ENCODE data around the gene NHLRC4.

Gene NHLRC4

DNA sequence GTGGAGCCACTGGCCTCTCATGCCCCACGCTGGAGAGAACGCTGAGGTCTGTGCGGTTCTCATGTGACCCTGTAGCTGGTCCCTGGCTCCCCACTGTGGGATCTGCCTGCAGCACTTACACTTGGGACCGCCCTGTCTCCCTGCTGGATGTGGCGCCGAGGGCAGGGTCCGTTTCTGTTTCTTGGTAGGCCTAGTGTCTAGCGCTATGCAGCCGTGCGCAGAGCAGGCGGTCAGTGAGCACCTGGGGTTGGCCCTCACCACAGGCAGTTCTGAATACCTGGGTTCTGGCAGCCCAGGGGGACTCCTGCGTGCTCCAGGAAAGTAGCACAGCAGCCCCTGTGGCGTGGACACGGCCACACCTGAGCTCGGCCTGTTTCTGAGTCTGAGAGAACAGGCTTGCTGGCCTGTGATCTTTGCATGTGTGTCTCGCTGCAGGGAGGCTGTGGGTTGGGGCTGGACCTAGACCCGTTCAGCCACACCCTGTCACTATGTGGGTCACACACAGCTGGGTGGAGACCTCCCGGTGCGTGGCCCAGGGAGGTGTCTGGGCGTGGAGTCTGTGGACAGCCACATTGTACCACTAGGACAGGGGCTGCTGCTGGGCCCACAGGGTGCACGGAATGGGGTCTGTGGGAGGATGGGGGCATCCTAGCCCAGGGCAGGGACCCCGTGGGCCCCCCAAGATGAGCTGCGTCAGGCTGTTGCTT, 36.5 kb upstream of the NHLRC4 start:
- DNase-seq (ENCODE audit: low read depth in 3 of 3): no peak

DNA sequence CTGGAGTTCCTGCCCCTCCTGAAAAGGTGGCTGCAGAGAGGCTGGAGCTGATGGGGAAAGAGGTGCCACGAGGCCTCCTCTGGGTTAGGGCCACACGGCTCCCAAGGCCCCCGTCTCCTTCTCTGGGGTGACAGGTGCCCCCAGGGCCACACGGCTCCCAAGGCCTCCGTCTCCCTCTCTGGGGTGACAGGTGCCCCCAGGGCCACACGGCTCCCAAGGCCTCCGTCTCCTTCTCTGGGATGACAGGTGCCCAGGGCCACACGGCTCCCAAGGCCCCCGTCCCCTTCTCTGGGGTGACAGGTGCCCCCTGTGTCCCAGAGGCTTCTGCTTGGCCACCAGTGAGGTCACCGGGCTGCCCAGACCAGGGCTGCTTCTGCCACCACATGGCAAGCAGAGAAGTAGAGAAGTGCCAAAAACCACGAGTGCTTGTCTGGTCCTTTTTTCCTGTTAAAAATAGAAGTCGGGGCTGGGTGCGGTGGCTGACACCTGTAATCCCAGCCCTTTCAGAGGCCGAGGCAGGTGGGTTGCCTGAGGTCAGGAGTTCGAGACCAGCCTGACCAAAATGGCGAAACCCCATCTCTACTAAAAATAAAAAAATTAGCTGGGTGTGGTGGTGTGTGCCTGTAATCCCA, 35.2 kb upstream of the NHLRC4 start:
- no peak for DNase-seq (ENCODE audit: low read depth in 3 of 3)

- DNase-seq (ENCODE audit: low read depth in 3 of 3): no peak
These were observed 33.2 kb upstream of the NHLRC4 start for GRCh38 chr16:533391-534123.

- no peak for DNase-seq (ENCODE audit: low read depth in 3 of 3)
These were observed 32.7 kb upstream of the NHLRC4 start for GRCh38 chr16:534135-534534.

- no peak for DNase-seq (ENCODE audit: low read depth in 3 of 3)
These were observed 31.9 kb upstream of the NHLRC4 start for GRCh38 chr16:534856-535445.

- DNase-seq (ENCODE audit: low read depth in 3 of 3): no peak
These were observed 31.1 kb upstream of the NHLRC4 start for GRCh38 chr16:535446-536405.

GRCh38 chr16:536746-537145, 30.1 kb upstream of the NHLRC4 start:
- DNase-seq (ENCODE audit: low read depth in 3 of 3): no peak

DNA sequence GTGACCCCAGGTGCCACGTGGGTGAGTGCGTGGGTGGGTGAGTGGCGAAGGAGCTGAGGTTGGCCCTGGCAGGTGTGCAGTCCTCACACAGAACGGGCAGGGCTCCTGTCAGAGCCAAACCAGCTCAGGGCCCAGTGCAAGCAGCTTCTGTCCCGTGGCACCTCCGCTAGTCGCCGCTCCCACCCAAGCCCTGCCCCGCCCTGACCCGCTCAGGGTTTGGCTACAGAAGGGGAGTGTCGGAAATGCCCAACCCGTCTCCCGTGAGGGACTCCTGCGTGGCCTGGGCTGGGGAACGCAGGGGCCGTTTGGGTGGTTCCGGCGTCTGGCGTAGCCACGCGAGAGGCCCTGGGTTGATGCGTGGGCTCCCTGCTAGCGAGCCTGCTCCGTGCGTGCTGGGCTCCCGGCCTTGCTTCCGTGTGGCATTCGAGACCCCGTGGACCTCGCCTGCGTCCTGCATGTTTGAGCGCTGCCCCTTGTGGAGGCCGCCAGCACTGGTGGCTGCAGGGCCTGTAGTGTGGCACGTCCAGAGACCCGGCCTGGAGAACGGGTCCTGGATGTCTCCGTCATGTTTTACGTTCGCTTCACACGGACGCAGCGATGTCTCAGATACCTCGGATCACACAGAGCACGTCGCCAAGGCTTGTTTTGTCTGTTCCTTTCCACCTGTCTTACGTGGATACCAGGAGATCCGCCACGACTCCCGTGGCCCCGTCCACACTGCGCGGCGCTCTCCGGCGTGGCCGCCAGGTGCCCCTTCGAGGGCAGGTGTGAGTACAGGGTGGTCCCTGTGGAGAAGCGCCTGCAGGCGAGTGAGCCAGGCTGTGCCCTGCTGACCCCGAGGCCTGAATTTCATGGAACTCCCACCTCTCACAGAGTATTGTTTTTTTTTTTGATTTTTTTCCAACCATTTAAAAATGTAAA, 29.1 kb upstream of the NHLRC4 start:
- no peak for DNase-seq (ENCODE audit: low read depth in 3 of 3)

DNA sequence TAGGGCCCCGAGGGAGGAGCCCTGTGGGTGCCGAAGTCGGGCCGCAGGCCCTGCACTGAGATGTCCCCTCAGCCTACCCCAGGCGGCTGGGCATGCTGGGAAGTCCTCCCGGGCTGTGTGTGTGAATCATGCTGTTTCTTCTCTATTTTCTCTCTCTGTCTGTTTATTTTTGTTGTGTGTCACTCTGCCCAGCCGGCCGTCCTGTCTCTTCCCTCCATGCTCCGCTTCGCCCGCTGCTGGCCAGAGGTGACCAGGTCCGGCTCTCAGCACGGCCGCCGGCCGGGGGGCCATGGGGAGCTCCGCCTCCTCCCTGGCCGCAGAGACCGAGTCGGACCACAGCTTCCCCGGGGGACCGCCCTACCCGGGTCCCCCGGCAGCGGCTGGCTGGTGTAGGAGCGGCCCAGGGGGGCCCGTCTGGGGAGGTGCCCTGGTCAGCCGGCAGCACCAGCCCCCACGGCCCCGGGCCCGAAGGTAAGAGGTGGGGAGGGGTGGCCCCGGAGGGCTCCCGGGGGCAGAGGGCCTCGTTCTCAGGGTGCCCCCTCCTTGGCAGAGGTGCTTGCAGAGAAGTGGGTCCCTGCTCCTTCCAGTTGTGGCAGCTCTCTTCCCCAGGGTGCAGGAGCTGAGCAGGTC, 26.8 kb upstream of the NHLRC4 start:
- DNase-seq (ENCODE audit: low read depth in 3 of 3): no peak

GRCh38 chr16:540645-541340, 26.0 kb upstream of the NHLRC4 start:
- DNase-seq (ENCODE audit: low read depth in 3 of 3): no peak

DNA sequence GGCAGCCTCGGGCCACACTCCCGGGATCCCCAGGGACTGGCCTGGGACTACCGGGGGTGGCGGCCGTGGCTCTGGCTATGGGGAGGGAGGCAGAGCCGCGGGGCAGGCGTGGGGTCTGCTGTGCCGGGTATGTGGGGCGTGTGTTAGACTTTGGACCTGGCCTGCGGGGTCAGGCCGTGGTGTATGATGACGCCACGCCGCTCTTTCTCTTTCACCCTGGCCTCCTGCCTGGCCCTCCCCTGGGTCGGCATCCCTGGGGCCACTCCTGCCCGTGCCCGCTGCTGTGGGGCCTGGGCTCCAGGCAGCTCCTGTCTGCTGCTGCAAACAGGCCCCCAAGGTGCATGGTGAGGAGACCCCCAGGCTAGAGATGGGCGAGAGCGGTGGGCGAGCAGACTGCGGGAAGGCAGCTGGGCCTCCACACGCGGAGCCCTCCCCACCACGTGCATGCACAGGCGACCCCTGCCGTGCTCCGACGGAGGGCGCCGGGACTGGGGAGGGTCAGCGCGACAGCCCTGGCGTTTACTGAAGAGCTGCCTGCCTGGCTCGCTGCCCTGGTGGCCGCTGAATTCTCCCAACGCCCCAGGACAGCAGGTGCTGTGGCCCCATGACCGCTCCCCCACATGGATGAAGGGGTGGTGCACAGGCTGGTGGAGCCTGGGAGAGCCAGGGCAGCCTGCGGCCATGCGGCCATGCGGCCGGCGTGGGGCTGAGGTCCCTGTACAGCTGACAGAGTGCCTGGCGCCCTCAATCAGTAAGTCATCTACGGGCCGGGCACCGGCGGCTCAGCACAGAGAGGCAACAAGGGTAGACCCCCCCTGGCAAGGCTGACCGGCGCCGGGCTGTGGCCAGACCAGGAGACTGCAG, 23.3 kb upstream of the NHLRC4 start:
- no peak for DNase-seq (ENCODE audit: low read depth in 3 of 3)

DNA sequence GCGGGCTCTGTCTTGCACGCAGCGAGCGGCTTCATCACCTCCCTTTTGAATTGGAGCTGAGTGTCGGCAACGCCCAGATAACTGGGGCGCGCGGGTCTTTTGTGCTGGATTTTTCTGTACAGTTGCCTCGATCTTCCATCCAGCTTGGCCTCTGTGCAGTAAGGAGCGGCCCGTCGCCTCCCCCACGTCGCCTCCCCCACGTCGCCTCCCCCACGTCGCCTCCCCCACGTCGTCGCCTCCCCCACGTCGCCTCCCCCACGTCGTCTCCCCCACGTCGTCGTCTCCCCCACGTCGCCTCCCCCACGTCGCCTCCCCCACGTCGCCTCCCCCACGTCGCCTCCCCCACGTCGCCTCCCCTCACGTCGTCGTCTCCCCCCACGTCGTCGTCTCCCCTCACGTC, 22.3 kb upstream of the NHLRC4 start:
- no peak for DNase-seq (ENCODE audit: low read depth in 3 of 3)

- DNase-seq (ENCODE audit: low read depth in 3 of 3): peak in 1 of 3 experiments; percentile 26
These were observed 19.7 kb upstream of the NHLRC4 start for GRCh38 chr16:546909-547770.

- no peak for DNase-seq (ENCODE audit: low read depth in 3 of 3)
These were observed 18.2 kb upstream of the NHLRC4 start for GRCh38 chr16:548586-548985.

DNA sequence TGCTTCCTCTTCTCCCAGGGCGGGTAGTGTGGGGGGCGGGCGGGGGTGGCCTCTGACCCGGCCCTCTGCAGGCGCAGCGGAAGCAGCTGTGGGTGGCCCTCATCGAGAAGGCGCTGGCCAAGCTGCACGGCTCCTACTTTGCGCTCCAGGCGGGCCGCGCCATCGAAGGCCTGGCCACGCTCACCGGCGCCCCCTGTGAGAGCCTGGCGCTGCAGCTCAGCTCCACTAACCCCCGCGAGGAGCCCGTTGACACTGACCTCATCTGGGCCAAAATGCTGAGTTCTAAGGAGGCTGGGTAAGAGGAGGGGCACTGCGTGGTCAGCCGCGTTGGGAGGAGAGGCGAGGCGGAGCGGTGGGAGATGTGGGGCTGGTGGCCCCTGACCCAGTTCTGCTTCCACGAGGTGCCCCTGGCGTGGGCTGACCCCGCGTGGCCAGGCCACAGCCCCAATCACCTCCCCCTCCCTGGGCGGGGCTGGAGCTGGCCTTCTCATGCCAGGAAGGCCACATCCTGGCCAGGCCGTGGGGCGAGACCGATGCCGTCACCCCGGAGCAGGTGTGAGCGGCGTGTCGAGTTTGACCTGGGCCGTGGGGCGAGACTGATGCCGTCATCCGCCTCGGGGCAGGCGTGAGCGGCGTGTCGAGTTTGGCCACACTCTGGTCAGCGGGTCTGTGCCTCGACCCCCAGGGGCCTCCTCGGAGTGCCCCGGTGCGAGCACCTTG, 17.1 kb upstream of the NHLRC4 start:
- DNase-seq (ENCODE audit: low read depth in 3 of 3): no peak

GRCh38 chr16:551210-551609, 15.6 kb upstream of the NHLRC4 start:
- no peak for DNase-seq (ENCODE audit: low read depth in 3 of 3)

- no peak for DNase-seq (ENCODE audit: low read depth in 3 of 3)
These were observed 14.6 kb upstream of the NHLRC4 start for GRCh38 chr16:552171-552570.

All from stimulated activated CD4-positive, alpha-beta T cell treated with anti-CD3 and anti-CD28 coated beads, TNF-alpha, amount 100 ng/mL, for 4 hours (primary cell).